ENCODE results near the gene FADS3. TPM values are rescaled to one million over a fixed set of nuclear protein-coding genes. Genes with fewer than 3 reads are reported as not detected.

Gene FADS3
- total RNA-seq, 2 experiments from 2014 or later = 10.3 to 13.9 TPM

DNA sequence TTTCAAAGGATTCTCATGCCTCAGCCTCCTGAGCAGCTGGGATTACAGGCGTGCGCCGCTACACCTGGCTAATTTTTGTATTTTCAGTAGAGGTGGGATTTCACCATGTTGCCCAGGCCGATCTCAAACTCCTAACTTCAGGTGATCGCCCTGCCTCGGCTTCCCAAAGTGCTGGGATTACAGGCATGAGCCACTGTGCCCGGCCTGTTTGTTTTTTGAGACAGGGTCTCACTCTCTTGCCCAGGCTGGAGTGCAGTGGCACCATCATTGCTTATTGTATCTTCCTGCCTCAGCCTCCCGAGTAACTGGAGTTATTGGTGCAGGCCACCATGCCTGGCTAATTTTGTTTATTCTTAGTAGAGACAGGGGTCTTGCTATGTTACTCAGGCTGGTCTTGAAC, 55.2 kb downstream of the FADS3 start:
- peaks cover 39% of the 10 kb centered on the region for H3K4me1 Mint-ChIP-seq (ENCODE audit: low read depth)
- peak overlapping the region; percentile 68 for H3K27ac Mint-ChIP-seq
- TF ChIP-seq CTCF (IDR thresholded peaks at IDR 0.05) = no peak
- H3K4me3 Mint-ChIP-seq = no peak overlapping the region
- H3K9me3 Mint-ChIP-seq = no peaks in the 10 kb centered on the region
- DNase-seq = no peak
- no peak for ATAC-seq
- POLR2A ChIA-PET = interaction anchor here (1.2 kb wide), 1 partner anchor 25 kb away, joined by 3 read pairs; no protein-coding TSS in a partner anchor
- CTCF ChIA-PET = interaction anchor here (0.6 to 1.5 kb wide), 3 partner anchors 39 to 271 kb away, joined by 3 to 6 read pairs (median 4); no protein-coding TSS in a partner anchor
- H3K36me3 Mint-ChIP-seq (ENCODE audit: low read depth) = peaks cover 53% of the 10 kb centered on the region
- H3K27me3 Mint-ChIP-seq = peaks cover 1% of the 10 kb centered on the region
- intact Hi-C loops (cut with micrococcal nuclease) = no loop called here

GRCh38 chr11:61834278-61835048, 56.9 kb downstream of the FADS3 start:
- Mint-ChIP-seq H3K36me3 (ENCODE audit: low read depth) (peaks cover 51% of the 10 kb centered on the region), H3K9me3 (no peaks in the 10 kb centered on the region), H3K27ac (peak overlapping the region; percentile 93), H3K4me3 (peak overlapping the region; percentile 43), H3K4me1 (ENCODE audit: low read depth) (peaks cover 50% of the 10 kb centered on the region), H3K27me3 (peaks cover 7% of the 10 kb centered on the region)
- DNase-seq (peak; percentile 89), ATAC-seq (peak; percentile 99)
- POLR2A ChIA-PET = interaction anchor here (0.8 to 2.4 kb wide), 5 partner anchors 11 to 138 kb away, joined by 3 to 22 read pairs (median 7); partner anchors contain the start of genes FADS1, FEN1 and TMEM258
- CTCF ChIA-PET = interaction anchor here (0.9 to 2.2 kb wide), 7 partner anchors 14 to 498 kb away, joined by 3 to 11 read pairs (median 3); partner anchors contain the start of gene FADS1
- TF ChIP-seq CTCF (IDR thresholded peaks at IDR 0.05) = no peak
- intact Hi-C loops (cut with micrococcal nuclease) = no loop called here

- Mint-ChIP-seq H3K4me3 (peak overlapping the region; percentile 43), H3K36me3 (ENCODE audit: low read depth) (peaks cover 52% of the 10 kb centered on the region), H3K27ac (peak overlapping the region; percentile 93), H3K27me3 (peaks cover 9% of the 10 kb centered on the region), H3K9me3 (no peaks in the 10 kb centered on the region), H3K4me1 (ENCODE audit: low read depth) (peaks cover 52% of the 10 kb centered on the region)
- intact Hi-C loops (cut with micrococcal nuclease) = no loop called here
- no peak for ATAC-seq
- no peak for DNase-seq
- TF ChIP-seq CTCF (IDR thresholded peaks at IDR 0.05) = no peak
- ChIA-PET POLR2A (interaction anchor here (0.8 to 2.4 kb wide), 5 partner anchors 12 to 139 kb away, joined by 3 to 22 read pairs (median 7); partner anchors contain the start of genes FADS1, FEN1 and TMEM258), CTCF (interaction anchor here (1.0 to 2.2 kb wide), 6 partner anchors 18 to 498 kb away, joined by 3 to 11 read pairs (median 4); partner anchors contain the start of gene FADS1)
Observed at GRCh38 chr11:61833926-61834277, 57.4 kb downstream of the FADS3 start.

DNA sequence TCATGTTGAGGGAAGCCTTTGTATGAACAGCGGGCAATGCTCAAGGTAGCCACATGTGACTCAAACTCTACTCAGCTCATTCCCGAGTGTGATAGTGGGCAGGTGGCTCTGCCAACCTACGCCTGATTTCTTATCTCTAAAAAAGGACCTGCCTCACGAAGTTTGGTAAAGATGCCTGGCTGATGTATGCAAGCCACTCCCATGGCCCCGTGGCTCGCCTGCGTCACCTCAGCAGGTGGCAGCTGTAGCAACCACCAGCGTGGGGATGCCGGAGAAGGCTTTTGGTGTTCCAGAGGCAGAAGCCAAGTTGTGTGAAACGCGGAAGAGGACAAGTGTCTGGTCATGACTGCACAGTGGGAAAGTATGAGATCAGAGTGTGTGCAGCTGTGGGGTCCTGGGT, 57.9 kb downstream of the FADS3 start:
- peaks cover 9% of the 10 kb centered on the region for H3K27me3 Mint-ChIP-seq
- no peaks in the 10 kb centered on the region for H3K9me3 Mint-ChIP-seq
- H3K4me3 Mint-ChIP-seq = peak overlapping the region; percentile 43
- H3K27ac Mint-ChIP-seq = peak overlapping the region; percentile 93
- ChIA-PET CTCF (interaction anchor here (1.2 to 2.2 kb wide), 3 partner anchors 18 to 497 kb away, joined by 3 to 11 read pairs (median 5); partner anchors contain the start of gene FADS1), POLR2A (interaction anchor here (1.3 to 2.4 kb wide), 3 partner anchors 17 to 41 kb away, joined by 7 to 22 read pairs (median 7); partner anchors contain the start of genes FADS1, FEN1 and TMEM258)
- TF ChIP-seq CTCF (IDR thresholded peaks at IDR 0.05) = no peak
- peaks cover 52% of the 10 kb centered on the region for H3K4me1 Mint-ChIP-seq (ENCODE audit: low read depth)
- peaks cover 49% of the 10 kb centered on the region for H3K36me3 Mint-ChIP-seq (ENCODE audit: low read depth)
- intact Hi-C loops (cut with micrococcal nuclease) = no loop called here
- DNase-seq (peak; percentile 33), ATAC-seq (no peak)

All from activated CD8-positive, alpha-beta T cell treated with anti-CD3 and anti-CD28 coated beads for 36 hours (primary cell).